ENCODE measurements around the gene PRM1.
A peak's percentile ranks its signal among the peaks of the same experiment; 100 is the strongest.

Gene PRM1

GRCh38 chr16:11250091-11250785 lies 30.9 kb downstream of the PRM1 start:
- no peak for TF ChIP-seq FOXP2 (optimal IDR thresholded peaks at IDR 0.05; ENCODE audit: borderline replicate concordance, extremely low read depth, extremely low read length, insufficient read depth)
- peak; percentile 59 for TF ChIP-seq POLR2AphosphoS5 (IDR thresholded peaks at IDR 0.05; ENCODE audit: low read depth, low read length)

GRCh38 chr16:11249233-11250061 lies 31.7 kb downstream of the PRM1 start:
- TF ChIP-seq SIN3A (IDR thresholded peaks at IDR 0.05; ENCODE audit: borderline replicate concordance, insufficient read depth, low read length) (no peak), TAF1 (IDR thresholded peaks at IDR 0.05; ENCODE audit: borderline replicate concordance, insufficient read depth, low read length) (no peak), FOXP2 (optimal IDR thresholded peaks at IDR 0.05; ENCODE audit: borderline replicate concordance, extremely low read depth, extremely low read length, insufficient read depth) (no peak), POLR2AphosphoS5 (IDR thresholded peaks at IDR 0.05; ENCODE audit: low read depth, low read length) (no peak)
- TF ChIP-seq, protein P1, sequence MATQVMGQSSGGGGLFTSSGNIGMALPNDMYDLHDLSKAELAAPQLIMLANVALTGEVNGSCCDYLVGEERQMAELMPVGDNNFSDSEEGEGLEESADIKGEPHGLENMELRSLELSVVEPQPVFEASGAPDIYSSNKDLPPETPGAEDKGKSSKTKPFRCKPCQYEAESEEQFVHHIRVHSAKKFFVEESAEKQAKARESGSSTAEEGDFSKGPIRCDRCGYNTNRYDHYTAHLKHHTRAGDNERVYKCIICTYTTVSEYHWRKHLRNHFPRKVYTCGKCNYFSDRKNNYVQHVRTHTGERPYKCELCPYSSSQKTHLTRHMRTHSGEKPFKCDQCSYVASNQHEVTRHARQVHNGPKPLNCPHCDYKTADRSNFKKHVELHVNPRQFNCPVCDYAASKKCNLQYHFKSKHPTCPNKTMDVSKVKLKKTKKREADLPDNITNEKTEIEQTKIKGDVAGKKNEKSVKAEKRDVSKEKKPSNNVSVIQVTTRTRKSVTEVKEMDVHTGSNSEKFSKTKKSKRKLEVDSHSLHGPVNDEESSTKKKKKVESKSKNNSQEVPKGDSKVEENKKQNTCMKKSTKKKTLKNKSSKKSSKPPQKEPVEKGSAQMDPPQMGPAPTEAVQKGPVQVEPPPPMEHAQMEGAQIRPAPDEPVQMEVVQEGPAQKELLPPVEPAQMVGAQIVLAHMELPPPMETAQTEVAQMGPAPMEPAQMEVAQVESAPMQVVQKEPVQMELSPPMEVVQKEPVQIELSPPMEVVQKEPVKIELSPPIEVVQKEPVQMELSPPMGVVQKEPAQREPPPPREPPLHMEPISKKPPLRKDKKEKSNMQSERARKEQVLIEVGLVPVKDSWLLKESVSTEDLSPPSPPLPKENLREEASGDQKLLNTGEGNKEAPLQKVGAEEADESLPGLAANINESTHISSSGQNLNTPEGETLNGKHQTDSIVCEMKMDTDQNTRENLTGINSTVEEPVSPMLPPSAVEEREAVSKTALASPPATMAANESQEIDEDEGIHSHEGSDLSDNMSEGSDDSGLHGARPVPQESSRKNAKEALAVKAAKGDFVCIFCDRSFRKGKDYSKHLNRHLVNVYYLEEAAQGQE (IDR thresholded peaks at IDR 0.05; ENCODE audit: insufficient read depth in 1 of 2, low read depth in 2 of 2, low read length in 2 of 2), result no peak

DNA sequence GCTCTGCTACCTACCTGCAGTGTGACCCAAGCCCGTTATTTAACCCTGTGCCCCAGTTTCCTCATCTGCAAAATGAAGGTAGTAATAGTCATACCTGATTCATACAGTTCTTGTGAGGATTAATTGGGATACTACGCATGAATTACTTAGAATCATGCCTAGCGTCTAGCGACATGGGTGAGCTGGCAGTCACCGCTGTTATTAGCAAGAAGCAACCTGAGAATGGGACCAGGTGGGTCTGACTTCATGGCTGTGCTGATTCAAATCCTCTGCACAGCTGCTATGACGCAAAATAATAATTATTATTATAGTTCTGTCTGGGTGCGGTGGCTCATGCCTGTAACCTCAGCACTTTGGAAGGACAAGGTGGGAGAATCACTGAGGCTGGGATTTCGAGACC lies 33.0 kb downstream of the PRM1 start:
- no peak for TF ChIP-seq TAF1 (IDR thresholded peaks at IDR 0.05; ENCODE audit: borderline replicate concordance, insufficient read depth, low read length)
- TF ChIP-seq POLR2AphosphoS5 (IDR thresholded peaks at IDR 0.05; ENCODE audit: low read depth, low read length), result no peak
- TF ChIP-seq, protein P1 (IDR thresholded peaks at IDR 0.05; ENCODE audit: insufficient read depth in 1 of 2, low read depth in 2 of 2, low read length in 2 of 2), result no peak
- TF ChIP-seq SIN3A (IDR thresholded peaks at IDR 0.05; ENCODE audit: borderline replicate concordance, insufficient read depth, low read length), result no peak
- no peak for TF ChIP-seq FOXP2 (optimal IDR thresholded peaks at IDR 0.05; ENCODE audit: borderline replicate concordance, extremely low read depth, extremely low read length, insufficient read depth)

DNA sequence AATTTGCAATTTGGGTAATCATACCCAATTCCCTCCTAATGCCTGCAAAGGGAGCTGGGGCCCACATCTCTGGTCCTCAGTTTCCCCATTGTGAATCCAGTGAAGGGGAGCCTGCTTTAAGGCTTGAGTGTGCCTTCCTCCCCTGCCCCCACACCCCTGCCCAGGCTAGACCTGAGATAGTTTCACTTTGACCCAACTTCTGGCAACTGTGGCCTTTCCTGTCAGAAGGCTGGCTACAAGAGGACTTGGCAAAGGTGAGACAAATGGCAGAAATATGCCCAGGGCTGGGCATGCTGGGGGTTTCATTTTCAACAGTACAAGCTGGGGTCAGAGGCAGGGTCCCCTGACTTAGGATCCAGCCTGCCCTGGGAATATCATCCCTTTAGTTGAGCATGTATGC lies 35.1 kb downstream of the PRM1 start:
- TF ChIP-seq FOXP2 (optimal IDR thresholded peaks at IDR 0.05; ENCODE audit: borderline replicate concordance, extremely low read depth, extremely low read length, insufficient read depth) (no peak), TAF1 (IDR thresholded peaks at IDR 0.05; ENCODE audit: borderline replicate concordance, insufficient read depth, low read length) (no peak), SIN3A (IDR thresholded peaks at IDR 0.05; ENCODE audit: borderline replicate concordance, insufficient read depth, low read length) (no peak), POLR2AphosphoS5 (IDR thresholded peaks at IDR 0.05; ENCODE audit: low read depth, low read length) (no peak)
- TF ChIP-seq, protein P1 (IDR thresholded peaks at IDR 0.05; ENCODE audit: insufficient read depth in 1 of 2, low read depth in 2 of 2, low read length in 2 of 2), result no peak

GRCh38 chr16:11245222-11245737 lies 35.9 kb downstream of the PRM1 start:
- TF ChIP-seq TAF1 (IDR thresholded peaks at IDR 0.05; ENCODE audit: borderline replicate concordance, insufficient read depth, low read length), result no peak
- TF ChIP-seq, protein P1 (IDR thresholded peaks at IDR 0.05; ENCODE audit: insufficient read depth in 1 of 2, low read depth in 2 of 2, low read length in 2 of 2), result no peak
- no peak for TF ChIP-seq SIN3A (IDR thresholded peaks at IDR 0.05; ENCODE audit: borderline replicate concordance, insufficient read depth, low read length)
- no peak for TF ChIP-seq POLR2AphosphoS5 (IDR thresholded peaks at IDR 0.05; ENCODE audit: low read depth, low read length)
- TF ChIP-seq FOXP2 (optimal IDR thresholded peaks at IDR 0.05; ENCODE audit: borderline replicate concordance, extremely low read depth, extremely low read length, insufficient read depth), result no peak
